ENCODE data around the gene KLHL29. TPM values are rescaled to one million over a fixed set of nuclear protein-coding genes. Genes with fewer than 3 reads are reported as not detected.
A peak's percentile ranks its signal among the peaks of the same experiment; 100 is the strongest.

Gene KLHL29
- total and polyA plus RNA-seq, 10 donors = 1.5 to 30.5 (median 9.4) TPM

DNA sequence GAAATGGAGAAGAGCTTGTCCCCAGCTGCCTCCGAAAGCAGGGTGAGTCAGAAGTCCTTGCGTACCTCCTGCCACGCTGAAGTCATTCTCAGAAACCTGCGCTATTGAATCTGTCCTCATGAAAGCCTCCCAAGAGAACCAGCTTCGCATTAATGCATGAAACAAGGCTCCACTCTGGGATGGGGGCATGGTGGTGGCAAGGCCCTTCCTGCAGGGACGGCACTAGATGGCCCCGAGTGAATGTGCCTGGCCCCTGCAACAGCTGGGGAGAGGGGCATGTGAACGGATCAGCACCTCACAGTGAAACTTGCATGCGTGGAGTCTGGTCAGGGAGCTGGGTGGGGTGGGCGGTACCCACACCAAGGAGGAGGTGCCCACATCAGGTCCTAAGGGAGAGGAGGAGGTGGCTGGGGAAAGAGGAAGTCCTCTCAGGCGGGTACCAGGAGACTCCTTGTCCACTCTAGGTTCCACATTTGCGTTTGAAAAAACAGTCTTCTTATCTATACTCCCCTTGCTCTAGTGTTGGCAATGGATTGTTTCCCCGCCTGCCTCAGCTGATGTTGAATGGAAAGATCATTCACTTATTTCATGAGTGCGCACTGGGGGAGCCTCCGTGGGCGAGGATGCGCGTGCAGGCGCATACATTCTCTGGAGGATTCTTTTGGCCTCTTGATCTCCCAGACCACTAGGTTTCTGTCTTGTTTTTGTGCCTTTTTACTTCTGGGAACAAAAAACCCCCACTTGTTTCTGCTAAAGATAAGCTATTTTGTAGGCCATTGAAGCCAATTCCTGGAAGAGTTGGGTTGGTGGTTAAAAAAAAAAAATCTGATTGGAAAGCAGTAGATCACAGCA is 104.7 kb downstream of the KLHL29 start:
- intact Hi-C loops (cut with DNase I; ENCODE audit: low total_unique reads) = no loop called here
- no peaks in the 10 kb centered on the region for H3K4me1 ChIP-seq
- H3K36me3 ChIP-seq = no peaks in the 10 kb centered on the region
- no peak overlapping the region for H3K4me3 ChIP-seq
- WGBS, 5 donors = 58 to 71% (median 62%) methylated on average over 19 of the region's 19 CpGs
- H3K9me3 ChIP-seq = no peaks in the 10 kb centered on the region
- peak; percentile 65 for DNase-seq
- H3K27ac ChIP-seq = no peak overlapping the region
- TF ChIP-seq POLR2A (IDR thresholded peaks at IDR 0.05) (no peak), POLR2AphosphoS5 (IDR thresholded peaks at IDR 0.05) (no peak), CTCF (IDR thresholded peaks at IDR 0.05 in 8 of 11, conservative IDR thresholded peaks at IDR 0.05 in 3 of 11) (no peak)
- peaks cover 0 to 1% (median 0%) of the 10 kb centered on the region in 7 donors for H3K27me3 ChIP-seq (replicated peaks in 1 of 7)

DNA sequence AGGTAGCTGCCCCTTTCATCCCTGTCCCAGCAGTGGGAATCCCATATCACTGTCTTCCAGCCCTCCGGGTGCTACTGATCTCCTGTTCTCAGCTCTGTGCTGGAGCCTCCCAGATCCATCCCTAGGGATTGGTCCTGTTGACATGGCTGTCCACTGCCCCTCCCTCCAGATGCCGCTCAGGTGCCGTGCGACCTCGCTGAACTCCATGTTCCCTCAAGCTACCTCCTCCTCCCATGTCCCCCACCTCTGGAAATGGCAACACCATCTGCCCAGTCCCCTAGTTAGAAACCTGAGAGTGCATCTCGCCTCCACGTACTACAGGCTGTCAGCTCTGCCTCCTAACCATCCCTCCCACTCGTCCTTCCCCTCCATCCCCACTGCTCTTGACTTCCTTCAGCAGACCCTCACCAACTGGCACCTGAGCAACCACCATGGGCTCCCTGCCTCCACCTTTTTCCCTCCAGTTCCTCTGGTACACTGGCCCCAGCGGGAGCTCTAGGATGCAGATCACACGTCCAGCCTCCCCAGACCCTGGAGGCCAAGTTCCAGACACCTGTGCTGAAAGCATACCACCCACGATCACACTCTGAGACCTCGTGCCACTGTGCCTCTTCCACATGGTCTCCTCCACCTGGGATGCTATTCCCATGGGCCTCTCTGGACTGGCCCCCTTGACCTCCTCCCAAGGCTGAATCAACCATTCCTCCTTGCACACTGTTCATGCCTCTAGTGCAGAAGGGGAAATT is 106.8 kb downstream of the KLHL29 start:
- Histone ChIP-seq H3K9me3 (no peaks in the 10 kb centered on the region), H3K4me3 (no peak overlapping the region), H3K4me1 (peaks cover 0 to 11% (median 4%) of the 10 kb centered on the region in 6 donors), H3K27ac (no peak overlapping the region), H3K36me3 (no peaks in the 10 kb centered on the region), H3K27me3 (replicated peaks in 1 of 7) (peaks cover 0 to 22% (median 0%) of the 10 kb centered on the region in 7 donors)
- TF ChIP-seq POLR2AphosphoS5 (IDR thresholded peaks at IDR 0.05) = no peak
- TF ChIP-seq POLR2A (IDR thresholded peaks at IDR 0.05) = no peak
- TF ChIP-seq CTCF (IDR thresholded peaks at IDR 0.05 in 8 of 11, conservative IDR thresholded peaks at IDR 0.05 in 3 of 11) = no peak
- whole genome bisulfite sequencing, 5 donors = 86 to 91% (median 87%) methylated on average over 12 of the region's 12 CpGs
- intact Hi-C loops (cut with DNase I; ENCODE audit: low total_unique reads) = no loop called here
- peak; percentile 70 for DNase-seq

GRCh38 chr2:23492337-23492675 is 107.3 kb downstream of the KLHL29 start:
- Histone ChIP-seq H3K36me3 (no peaks in the 10 kb centered on the region), H3K4me1 (peaks cover 0 to 16% (median 7%) of the 10 kb centered on the region in 6 donors), H3K9me3 (no peaks in the 10 kb centered on the region), H3K27ac (no peak overlapping the region), H3K27me3 (replicated peaks in 1 of 7) (peaks cover 0 to 24% (median 0%) of the 10 kb centered on the region in 7 donors), H3K4me3 (no peak overlapping the region)
- 63 to 93% (median 84%) methylated on average over 5 of the region's 5 CpGs for WGBS, 5 donors
- TF ChIP-seq CTCF (IDR thresholded peaks at IDR 0.05 in 8 of 11, conservative IDR thresholded peaks at IDR 0.05 in 3 of 11) = no peak
- peak; percentile 46 for DNase-seq
- intact Hi-C loops (cut with DNase I; ENCODE audit: low total_unique reads) = no loop called here

DNA sequence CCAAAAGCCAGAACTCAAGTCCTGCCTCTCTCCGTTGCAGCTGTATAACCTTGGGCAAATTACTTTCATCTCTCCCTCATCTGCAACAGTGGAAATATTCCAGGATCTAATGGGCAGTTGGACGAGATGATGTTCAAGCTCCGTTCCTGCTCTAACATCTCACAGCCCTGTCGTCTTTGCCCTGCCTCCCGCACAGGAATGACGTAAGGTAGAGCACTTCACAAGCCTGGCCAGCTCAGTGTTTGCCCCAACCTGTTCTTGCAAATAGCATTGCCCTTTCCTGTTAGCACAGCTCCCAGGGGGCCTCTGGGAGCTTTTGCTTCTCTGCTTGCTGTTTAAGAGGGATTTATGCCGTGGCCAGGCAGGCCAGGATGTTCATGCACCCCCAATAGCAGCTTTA is 107.9 kb downstream of the KLHL29 start:
- Histone ChIP-seq H3K36me3 (no peaks in the 10 kb centered on the region), H3K27me3 (replicated peaks in 1 of 7) (peaks cover 0 to 27% (median 0%) of the 10 kb centered on the region in 7 donors), H3K4me3 (no peak overlapping the region), H3K9me3 (no peaks in the 10 kb centered on the region), H3K27ac (no peak overlapping the region), H3K4me1 (peaks cover 0 to 20% (median 7%) of the 10 kb centered on the region in 6 donors)
- DNase-seq = peak; percentile 56
- TF ChIP-seq POLR2A (IDR thresholded peaks at IDR 0.05) = no peak
- no peak for TF ChIP-seq POLR2AphosphoS5 (IDR thresholded peaks at IDR 0.05)
- no peak for TF ChIP-seq CTCF (IDR thresholded peaks at IDR 0.05 in 8 of 11, conservative IDR thresholded peaks at IDR 0.05 in 3 of 11)
- WGBS, 5 donors = 68 to 85% (median 73%) methylated on average over 7 of the region's 7 CpGs
- intact Hi-C loops (cut with DNase I; ENCODE audit: low total_unique reads) = no loop called here
